Uterus (tissue), 4 donors: Measurements from ENCODE around the gene SERHL2. TPM values are rescaled to one million over a fixed set of nuclear protein-coding genes. Genes with fewer than 3 reads are reported as not detected.
"Not testable (repeated sequence)": the region's sequence is repeated elsewhere in the genome, so short reads cannot be mapped to it uniquely, and the experiment has no call there.

ENCODE experiments used
- DNase-seq, 2 donors: peaks; one replicate each; pipeline ENCODE4 v3.0.0-alpha.2; 2019 to 2020
- H3K27ac ChIP-seq, 2 donors: fragments of 200-600 bp; sonication (generic); 1 replicate in 1 of 2; 2 replicates in 1 of 2; pipeline ENCODE4 v1.5.1; 2016 to 2018
- H3K27me3 ChIP-seq, 2 donors: fragments of 200-600 bp; sonication (generic); one replicate each; pipeline ENCODE4 v1.5.1; 2018 to 2019; ENCODE audit warnings: control low read depth in 1 of 2
- H3K36me3 ChIP-seq, 2 donors: fragments of 200-600 bp; sonication (generic); one replicate each; pipeline ENCODE4 v1.5.1; 2019; ENCODE audit warnings: control low read depth in 1 of 2
- H3K4me1 ChIP-seq, 2 donors: fragments of 200-600 bp; sonication (generic); one replicate each; pipeline ENCODE4 v1.5.1; 2018 to 2019; ENCODE audit warnings: control low read depth in 1 of 2
- H3K4me3 ChIP-seq, 2 donors: fragments of 200-600 bp; sonication (generic); 1 replicate in 1 of 2; 2 replicates in 1 of 2; pipeline ENCODE4 v1.5.1; 2018 to 2019; ENCODE audit warnings: mild to moderate bottlenecking in 1 of 2
- H3K9me3 ChIP-seq, 2 donors: fragments of 200-600 bp; sonication (generic); one replicate each; pipeline ENCODE4 v1.5.1; 2019; ENCODE audit warnings: control low read depth in 1 of 2
- POLR2A ChIP-seq, 2 donors: fragments of 450-650 bp; IDR thresholded peaks; one replicate each; pipeline ENCODE4 v1.6.1; 2016; ENCODE audit warnings: antibody characterized with exemption in 2 of 2, mild to moderate bottlenecking in 1 of 2, moderate library complexity in 1 of 2
- intact Hi-C: fragments of 100-400 bp; cut with DNase I; formaldehyde crosslinking; loops from one replicate; pipeline ENCODE4 v1.15.1; 2023; ENCODE audit warnings: low total_unique reads
- total RNA-seq, 4 donors: library from RNA; depleted of rRNA in 3 of 4; stranded (reverse); fragments of >200 nt in 3 of 4; gene quantifications; one replicate each; pipeline versions ENCODE4 v1.1.0 to v1.2.4, GENCODE V29; 2014 to 2023
- TF ChIP-seq, protein P1 (sequence below), 4 experiments: fragments of 200-600 bp in 2 of 4; fragments of 450-650 bp in 2 of 4; sonication (generic) in 2 of 4; IDR thresholded peaks; one replicate each; pipeline ENCODE4 v1.5.1; 2016 to 2019; ENCODE audit warnings: antibody characterized with exemption in 4 of 4, mild to moderate bottlenecking in 2 of 4, moderate library complexity in 1 of 4
- donor health status: DM: yes; HTN: yes; CAD: no.

SERHL2 gene
- total RNA-seq, 4 donors from 2014 or later = 3.6 to 9.9 (median 6.7) TPM

DNA sequence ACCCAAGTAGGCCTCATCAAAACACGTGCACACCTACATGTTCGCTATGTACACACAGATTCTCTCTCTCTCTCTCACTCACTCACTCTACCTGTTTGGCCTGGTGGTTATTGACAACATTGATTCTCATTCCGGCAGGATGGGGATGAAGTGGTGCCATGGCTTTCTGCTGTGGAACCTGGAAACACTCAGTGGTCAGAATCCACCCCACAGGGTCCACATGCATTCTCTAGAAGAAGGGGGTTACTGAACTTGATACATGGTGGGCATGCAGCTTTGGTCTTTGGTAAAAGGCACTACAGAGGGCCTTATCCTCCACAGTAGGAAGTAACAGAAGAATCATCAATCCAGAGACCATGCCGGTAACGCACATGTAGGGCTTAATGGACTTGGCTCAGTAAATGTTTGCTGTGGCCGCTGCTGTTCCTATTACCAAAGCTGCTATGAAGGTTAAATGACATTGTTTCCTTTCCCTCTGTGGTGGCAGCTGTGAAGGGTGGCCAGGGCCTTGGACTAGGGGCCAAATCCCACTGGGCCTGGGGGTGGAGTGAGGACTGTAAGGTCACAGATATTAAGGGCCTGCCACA, 48.2 kb downstream of the SERHL2 start:
- Histone ChIP-seq H3K9me3 (no peaks in the 10 kb centered on the region), H3K4me1 (no peaks in the 10 kb centered on the region), H3K36me3 (no peaks in the 10 kb centered on the region), H3K4me3 (no peak overlapping the region), H3K27ac (no peak overlapping the region), H3K27me3 (no peaks in the 10 kb centered on the region)
- no peak for TF ChIP-seq POLR2A (IDR thresholded peaks at IDR 0.05)
- TF ChIP-seq, protein P1, sequence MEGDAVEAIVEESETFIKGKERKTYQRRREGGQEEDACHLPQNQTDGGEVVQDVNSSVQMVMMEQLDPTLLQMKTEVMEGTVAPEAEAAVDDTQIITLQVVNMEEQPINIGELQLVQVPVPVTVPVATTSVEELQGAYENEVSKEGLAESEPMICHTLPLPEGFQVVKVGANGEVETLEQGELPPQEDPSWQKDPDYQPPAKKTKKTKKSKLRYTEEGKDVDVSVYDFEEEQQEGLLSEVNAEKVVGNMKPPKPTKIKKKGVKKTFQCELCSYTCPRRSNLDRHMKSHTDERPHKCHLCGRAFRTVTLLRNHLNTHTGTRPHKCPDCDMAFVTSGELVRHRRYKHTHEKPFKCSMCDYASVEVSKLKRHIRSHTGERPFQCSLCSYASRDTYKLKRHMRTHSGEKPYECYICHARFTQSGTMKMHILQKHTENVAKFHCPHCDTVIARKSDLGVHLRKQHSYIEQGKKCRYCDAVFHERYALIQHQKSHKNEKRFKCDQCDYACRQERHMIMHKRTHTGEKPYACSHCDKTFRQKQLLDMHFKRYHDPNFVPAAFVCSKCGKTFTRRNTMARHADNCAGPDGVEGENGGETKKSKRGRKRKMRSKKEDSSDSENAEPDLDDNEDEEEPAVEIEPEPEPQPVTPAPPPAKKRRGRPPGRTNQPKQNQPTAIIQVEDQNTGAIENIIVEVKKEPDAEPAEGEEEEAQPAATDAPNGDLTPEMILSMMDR (IDR thresholded peaks at IDR 0.05) = no peak
- DNase-seq = no peak
- intact Hi-C loops = no loop called here

DNA sequence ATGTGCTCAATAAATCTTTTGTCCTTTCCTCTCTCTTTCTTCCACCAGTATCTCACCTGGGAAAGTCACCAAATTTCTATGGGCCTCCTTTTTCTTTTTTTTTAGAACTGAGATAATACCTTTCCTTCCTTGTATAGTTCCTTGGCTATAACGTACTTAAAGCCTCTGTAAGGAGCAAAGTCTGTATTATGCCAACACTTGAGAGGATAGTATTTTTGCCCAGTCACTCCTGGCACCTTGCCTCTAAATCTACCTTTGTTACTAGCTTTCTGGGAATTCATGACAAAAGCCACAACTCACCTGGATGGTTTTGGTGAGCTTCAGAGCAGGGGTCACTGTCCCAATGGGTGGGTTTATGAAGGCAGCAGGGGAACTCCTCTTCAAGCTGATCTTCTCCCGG, 48.7 kb downstream of the SERHL2 start:
- Histone ChIP-seq H3K36me3 (no peaks in the 10 kb centered on the region), H3K27ac (no peak overlapping the region)
- intact Hi-C loops = no loop called here

DNA sequence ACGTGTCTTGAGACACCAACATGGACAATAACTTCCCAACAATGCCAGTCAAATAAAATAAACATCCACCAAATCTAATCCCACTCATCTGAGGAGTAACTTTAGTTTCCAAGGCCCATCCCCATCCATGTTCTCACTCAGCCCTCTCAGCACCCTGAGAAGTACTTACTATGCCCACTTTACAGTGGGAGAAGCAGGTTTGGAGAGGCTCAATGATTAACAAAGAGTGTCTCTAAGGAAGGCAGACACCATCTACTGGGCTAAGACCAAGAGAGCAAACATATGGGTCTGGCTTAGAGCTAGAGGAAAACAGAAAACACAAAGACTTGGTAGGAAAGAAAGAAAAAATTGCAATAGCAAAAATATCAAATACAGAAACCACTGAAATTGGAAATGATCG, 49.7 kb downstream of the SERHL2 start:
- intact Hi-C loops = no loop called here
- DNase-seq = no peak
- no peak overlapping the region for H3K27ac ChIP-seq
- H3K36me3 ChIP-seq = no peaks in the 10 kb centered on the region
- TF ChIP-seq POLR2A (IDR thresholded peaks at IDR 0.05) = no peak
- TF ChIP-seq, protein P1 (IDR thresholded peaks at IDR 0.05) = no peak
- no peaks in the 10 kb centered on the region for H3K9me3 ChIP-seq
- H3K27me3 ChIP-seq = no peaks in the 10 kb centered on the region
- H3K4me3 ChIP-seq = no peak overlapping the region
- peaks cover 0 to under 1% of the 10 kb centered on the region in 2 donors for H3K4me1 ChIP-seq

More for the DNA sequence above, 48.7 kb downstream of the SERHL2 start:
- H3K9me3 ChIP-seq = no peaks in the 10 kb centered on the region
- no peak for DNase-seq
- H3K27me3 ChIP-seq = no peaks in the 10 kb centered on the region
- TF ChIP-seq, protein P1 (IDR thresholded peaks at IDR 0.05) = no peak
- no peak for TF ChIP-seq POLR2A (IDR thresholded peaks at IDR 0.05)
- H3K4me1 ChIP-seq = no peaks in the 10 kb centered on the region
- no peak overlapping the region for H3K4me3 ChIP-seq

GRCh38 chr22:42604403-42604802, 50.6 kb downstream of the SERHL2 start:
- TF ChIP-seq POLR2A (IDR thresholded peaks at IDR 0.05) = no peak
- TF ChIP-seq, protein P1 (IDR thresholded peaks at IDR 0.05) = no peak
- no peaks in the 10 kb centered on the region for H3K27me3 ChIP-seq
- H3K36me3 ChIP-seq = no peaks in the 10 kb centered on the region
- intact Hi-C loops = no loop called here
- H3K9me3 ChIP-seq = no peaks in the 10 kb centered on the region
- no peak overlapping the region for H3K4me3 ChIP-seq
- H3K4me1 ChIP-seq = peaks cover 0 to 8% of the 10 kb centered on the region in 2 donors
- H3K27ac ChIP-seq = no peak overlapping the region
- DNase-seq = no peak

GRCh38 chr22:42607641-42608040, 53.9 kb downstream of the SERHL2 start:
- H3K36me3 ChIP-seq, H3K27me3 ChIP-seq, H3K4me3 ChIP-seq, H3K27ac ChIP-seq, intact Hi-C loops, H3K9me3 ChIP-seq, DNase-seq: not testable (repeated sequence)
- H3K4me1 ChIP-seq = peaks cover 7 to 12% of the 10 kb centered on the region in 2 donors
